Smooth muscle cell (in vitro differentiated cells): ENCODE data around the gene GNAQ. TPM values are rescaled to one million over a fixed set of nuclear protein-coding genes. Genes with fewer than 3 reads are reported as not detected.

ENCODE experiments used
- DNase-seq: peaks from one replicate; lab custom pipeline; 2025; ENCODE audit not compliant: unreplicated experiment; lab: John Stamatoyannopoulos, UW
- H2AFZ ChIP-seq: fragments of 200-600 bp; sonication (generic); 2 replicates; pipeline ENCODE4 v1.6.0; 2016; ENCODE audit warnings: antibody characterized with exemption, low read depth, mild to moderate bottlenecking
- H3F3A ChIP-seq: fragments of 200-600 bp; sonication (generic); 2 replicates; pipeline ENCODE4 v1.6.0; 2017; ENCODE audit warnings: antibody characterized with exemption, low read depth
- H3K27ac ChIP-seq: fragments of 200-600 bp; sonication (generic); 2 replicates; pipeline ENCODE4 v1.5.1; 2016; ENCODE audit warnings: low read depth, mild to moderate bottlenecking
- H3K27me3 ChIP-seq: fragments of 200-600 bp; sonication (generic); 2 replicates; pipeline ENCODE4 v1.6.1; 2016; ENCODE audit warnings: low read depth, mild to moderate bottlenecking
- H3K36me3 ChIP-seq: fragments of 200-600 bp; sonication (generic); 2 replicates; pipeline ENCODE4 v1.5.1; 2016; ENCODE audit warnings: low read depth
- H3K4me1 ChIP-seq: fragments of 200-600 bp; sonication (generic); 2 replicates; pipeline ENCODE4 v1.5.1; 2016; ENCODE audit warnings: low read depth
- H3K4me2 ChIP-seq: fragments of 200-600 bp; sonication (generic); 2 replicates; pipeline ENCODE4 v1.6.0; 2016; ENCODE audit warnings: mild to moderate bottlenecking
- H3K4me3 ChIP-seq: fragments of 200-600 bp; sonication (generic); 2 replicates; pipeline ENCODE4 v1.5.1; 2016; ENCODE audit warnings: mild to moderate bottlenecking
- H3K79me2 ChIP-seq: fragments of 200-600 bp; sonication (generic); 2 replicates; pipeline ENCODE4 v1.6.0; 2016; ENCODE audit warnings: low read depth, mild to moderate bottlenecking
- H3K9ac ChIP-seq: fragments of 200-600 bp; sonication (generic); 2 replicates; pipeline ENCODE4 v1.6.0; 2016; ENCODE audit warnings: low read depth
- H3K9me3 ChIP-seq: fragments of 200-600 bp; sonication (generic); replicated peaks from 2 replicates; pipeline ENCODE4 v1.5.1; 2016; ENCODE audit warnings: low read depth
- H4K20me1 ChIP-seq: fragments of 200-600 bp; sonication (generic); 2 replicates; pipeline ENCODE4 v1.6.0; 2016; ENCODE audit warnings: low read depth
- CTCF ChIP-seq: fragments of 200-600 bp; sonication (generic); IDR thresholded peaks from 2 replicates; pipeline ENCODE4 v1.5.1; 2017; ENCODE audit warnings: borderline replicate concordance, mild to moderate bottlenecking, antibody characterized with exemption; ENCODE audit not compliant: insufficient read depth, poor library complexity, severe bottlenecking
- WGBS: methylation state at CpG from one replicate; pipeline ENCODE4 v1.1.7; 2016; ENCODE audit warnings: low lambda C conversion rate; 5-methylcytosine and 5-hydroxymethylcytosine counted together
- polyA plus RNA-seq: library from polyadenylated mRNA; unstranded; fragments of >200 nt; fragmentation: Nextera tagmentation; extraction: Ambion mirVana; gene quantifications from 2 replicates; pipeline ENCODE4 v1.2.1, GENCODE V29; 2016
- total RNA-seq: library from RNA; depleted of rRNA; stranded (reverse); fragments of >200 nt; gene quantifications from 2 replicates; pipeline ENCODE4 v1.2.3, GENCODE V29; 2014

The GNAQ gene
- total and polyA plus RNA-seq, 2 experiments from 2014 or later = 12.5 to 41.4 TPM

DNA sequence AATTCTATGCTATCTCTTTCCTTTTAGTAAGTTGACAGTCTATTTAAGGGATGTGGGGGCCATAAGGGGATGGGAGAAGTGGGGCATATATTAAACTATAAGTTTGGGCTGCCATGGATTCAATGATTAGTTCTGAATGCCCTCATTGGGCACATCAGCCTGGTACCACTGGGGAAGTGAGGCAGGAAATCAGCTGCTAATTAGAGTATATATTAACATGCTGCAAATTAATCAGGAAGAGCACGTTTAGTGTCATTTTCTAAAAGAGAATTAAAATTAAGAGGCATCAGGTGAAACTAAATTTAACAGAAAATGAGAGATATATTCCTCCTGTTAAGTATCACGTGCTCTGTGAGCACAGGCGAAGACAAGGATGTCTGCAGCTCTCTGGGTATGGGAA lies 260.4 kb downstream of the GNAQ start:
- Histone ChIP-seq H2AFZ (no peak overlapping the region), H3K9me3 (no peaks in the 10 kb centered on the region), H3K4me2 (no peak overlapping the region), H3F3A (no peaks in the 10 kb centered on the region), H3K27me3 (no peaks in the 10 kb centered on the region), H3K27ac (no peak overlapping the region), H3K4me1 (no peaks in the 10 kb centered on the region), H3K79me2 (no peaks in the 10 kb centered on the region), H4K20me1 (peaks cover 4% of the 10 kb centered on the region), H3K9ac (no peak overlapping the region), H3K36me3 (no peaks in the 10 kb centered on the region), H3K4me3 (no peak overlapping the region)
- TF ChIP-seq CTCF = no peak
- 100% methylated on average over 3 of the region's 3 CpGs for WGBS
- no peak for DNase-seq

- no peak overlapping the region for H3K4me2 ChIP-seq
- H3K79me2 ChIP-seq = no peaks in the 10 kb centered on the region
- H3K27me3 ChIP-seq = no peaks in the 10 kb centered on the region
- no peak for DNase-seq
- no peak overlapping the region for H3K27ac ChIP-seq
- H3K9me3 ChIP-seq = no peaks in the 10 kb centered on the region
- H3K9ac ChIP-seq = no peak overlapping the region
- no peak for TF ChIP-seq CTCF
- no peaks in the 10 kb centered on the region for H3K4me1 ChIP-seq
- H2AFZ ChIP-seq = no peak overlapping the region
- no peaks in the 10 kb centered on the region for H3F3A ChIP-seq
- H3K36me3 ChIP-seq = no peaks in the 10 kb centered on the region
- 89% methylated on average over 6 of the region's 6 CpGs for WGBS
- peaks cover 4% of the 10 kb centered on the region for H4K20me1 ChIP-seq
- no peak overlapping the region for H3K4me3 ChIP-seq
Measured at GRCh38 chr9:77770340-77770739, 261.3 kb downstream of the GNAQ start.

GRCh38 chr9:77769246-77769645 lies 262.4 kb downstream of the GNAQ start:
- DNase-seq = no peak
- no peaks in the 10 kb centered on the region for H3K4me1 ChIP-seq
- H3K36me3 ChIP-seq = no peaks in the 10 kb centered on the region
- WGBS = 95% methylated on average over 5 of the region's 5 CpGs
- H3K4me2 ChIP-seq = no peak overlapping the region
- TF ChIP-seq CTCF = no peak
- H4K20me1 ChIP-seq = peaks cover 4% of the 10 kb centered on the region
- H3K9ac ChIP-seq = no peak overlapping the region
- no peak overlapping the region for H2AFZ ChIP-seq
- no peak overlapping the region for H3K27ac ChIP-seq
- H3K79me2 ChIP-seq = no peaks in the 10 kb centered on the region
- H3F3A ChIP-seq = no peaks in the 10 kb centered on the region
- no peaks in the 10 kb centered on the region for H3K9me3 ChIP-seq
- no peaks in the 10 kb centered on the region for H3K27me3 ChIP-seq
- H3K4me3 ChIP-seq = no peak overlapping the region

DNA sequence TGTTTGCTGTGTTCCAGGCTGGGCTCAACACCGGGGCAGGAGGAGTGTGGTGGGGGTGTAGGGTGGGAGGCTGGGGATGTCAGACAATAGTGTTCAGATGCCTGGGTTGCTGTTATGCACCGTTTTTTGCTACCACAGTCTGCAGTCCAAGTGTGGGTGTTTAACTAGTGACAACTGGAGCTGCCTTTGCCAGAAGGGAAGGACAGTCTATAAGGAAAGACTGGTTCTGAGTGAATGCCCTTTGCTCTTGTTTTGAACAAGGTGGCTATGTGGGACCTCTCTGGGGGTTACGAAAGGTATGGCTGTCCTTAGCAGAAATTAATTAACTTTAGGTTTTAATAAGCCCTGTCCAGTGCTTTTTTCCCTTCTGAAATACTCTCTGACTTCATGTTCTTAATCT lies 265.0 kb downstream of the GNAQ start:
- no peaks in the 10 kb centered on the region for H4K20me1 ChIP-seq
- H2AFZ ChIP-seq = no peak overlapping the region
- H3K79me2 ChIP-seq = no peaks in the 10 kb centered on the region
- no peaks in the 10 kb centered on the region for H3K9me3 ChIP-seq
- H3K27ac ChIP-seq = no peak overlapping the region
- TF ChIP-seq CTCF = no peak
- H3F3A ChIP-seq = no peaks in the 10 kb centered on the region
- no peaks in the 10 kb centered on the region for H3K36me3 ChIP-seq
- no peak overlapping the region for H3K4me3 ChIP-seq
- 85% methylated on average over 3 of the region's 3 CpGs for WGBS
- H3K4me2 ChIP-seq = no peak overlapping the region
- no peak for DNase-seq
- H3K9ac ChIP-seq = no peak overlapping the region
- H3K27me3 ChIP-seq = no peaks in the 10 kb centered on the region
- no peaks in the 10 kb centered on the region for H3K4me1 ChIP-seq
